ENCODE data around the gene CLSTN2. TPM values are rescaled to one million over a fixed set of nuclear protein-coding genes. Genes with fewer than 3 reads are reported as not detected.

Gene CLSTN2
- total RNA-seq, 1 experiment from 2014 or later = not detected

DNA sequence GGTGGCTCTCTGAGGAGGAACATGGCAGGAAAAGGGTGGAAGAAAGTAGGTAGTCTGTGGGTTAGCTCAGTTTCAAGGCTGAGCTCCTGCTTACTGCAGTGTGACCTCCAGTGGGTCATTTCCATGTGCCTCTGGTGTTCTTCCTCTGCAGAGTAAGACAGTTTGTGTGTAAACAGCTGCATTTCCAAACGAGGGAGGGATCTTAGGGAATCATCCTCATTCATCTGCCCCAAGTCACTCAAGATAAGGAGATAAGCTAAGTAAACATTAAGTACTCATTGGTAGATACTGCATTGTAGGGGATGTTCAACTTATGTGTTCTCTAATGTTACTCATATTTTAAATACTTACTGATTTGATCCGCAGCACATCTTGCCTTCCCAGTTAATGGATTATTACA is 83.6 kb downstream of the CLSTN2 start:
- Histone ChIP-seq H3K27ac (ENCODE audit: low read length) (no peak overlapping the region), H3K4me2 (ENCODE audit: low read length) (no peak overlapping the region), H3K9me3 (ENCODE audit: low read length) (no peaks in the 10 kb centered on the region), H3K4me3 (ENCODE audit: low read length) (no peak overlapping the region), H4K20me1 (ENCODE audit: low read length) (no peaks in the 10 kb centered on the region), H3K4me1 (ENCODE audit: insufficient read depth, low read length) (no peaks in the 10 kb centered on the region), H3K79me2 (ENCODE audit: low read length) (no peaks in the 10 kb centered on the region), H3K36me3 (ENCODE audit: low read depth, low read length) (no peaks in the 10 kb centered on the region), H3K27me3 (ENCODE audit: low read length) (no peaks in the 10 kb centered on the region), H3K9ac (ENCODE audit: low read length) (no peak overlapping the region), H2AFZ (ENCODE audit: low read length) (no peak overlapping the region), H3K9me2 (replicated peaks; ENCODE audit: low read length) (no peaks in the 10 kb centered on the region), H3F3A (ENCODE audit: low read length, unreplicated experiment) (no peaks in the 10 kb centered on the region)
- intact Hi-C loops (cut with micrococcal nuclease) = no loop called here
- ChIA-PET POLR2A (ENCODE audit: unreplicated experiment) (no interaction called here), CTCF (no interaction called here)
- DNase-seq (no peak), ATAC-seq (no peak)
- BruUV-seq (replicated peaks) = no TSS peak
- no peak for TF ChIP-seq EZH2 (IDR thresholded peaks at IDR 0.05; ENCODE audit: low read length, unreplicated experiment)
- TF ChIP-seq, protein P1, sequence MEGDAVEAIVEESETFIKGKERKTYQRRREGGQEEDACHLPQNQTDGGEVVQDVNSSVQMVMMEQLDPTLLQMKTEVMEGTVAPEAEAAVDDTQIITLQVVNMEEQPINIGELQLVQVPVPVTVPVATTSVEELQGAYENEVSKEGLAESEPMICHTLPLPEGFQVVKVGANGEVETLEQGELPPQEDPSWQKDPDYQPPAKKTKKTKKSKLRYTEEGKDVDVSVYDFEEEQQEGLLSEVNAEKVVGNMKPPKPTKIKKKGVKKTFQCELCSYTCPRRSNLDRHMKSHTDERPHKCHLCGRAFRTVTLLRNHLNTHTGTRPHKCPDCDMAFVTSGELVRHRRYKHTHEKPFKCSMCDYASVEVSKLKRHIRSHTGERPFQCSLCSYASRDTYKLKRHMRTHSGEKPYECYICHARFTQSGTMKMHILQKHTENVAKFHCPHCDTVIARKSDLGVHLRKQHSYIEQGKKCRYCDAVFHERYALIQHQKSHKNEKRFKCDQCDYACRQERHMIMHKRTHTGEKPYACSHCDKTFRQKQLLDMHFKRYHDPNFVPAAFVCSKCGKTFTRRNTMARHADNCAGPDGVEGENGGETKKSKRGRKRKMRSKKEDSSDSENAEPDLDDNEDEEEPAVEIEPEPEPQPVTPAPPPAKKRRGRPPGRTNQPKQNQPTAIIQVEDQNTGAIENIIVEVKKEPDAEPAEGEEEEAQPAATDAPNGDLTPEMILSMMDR (conservative IDR thresholded peaks at IDR 0.05; ENCODE audit: low read depth, low read length) = no peak
- no peak for TF ChIP-seq EZH2phosphoT487 (IDR thresholded peaks at IDR 0.05; ENCODE audit: borderline replicate concordance, low read length)

DNA sequence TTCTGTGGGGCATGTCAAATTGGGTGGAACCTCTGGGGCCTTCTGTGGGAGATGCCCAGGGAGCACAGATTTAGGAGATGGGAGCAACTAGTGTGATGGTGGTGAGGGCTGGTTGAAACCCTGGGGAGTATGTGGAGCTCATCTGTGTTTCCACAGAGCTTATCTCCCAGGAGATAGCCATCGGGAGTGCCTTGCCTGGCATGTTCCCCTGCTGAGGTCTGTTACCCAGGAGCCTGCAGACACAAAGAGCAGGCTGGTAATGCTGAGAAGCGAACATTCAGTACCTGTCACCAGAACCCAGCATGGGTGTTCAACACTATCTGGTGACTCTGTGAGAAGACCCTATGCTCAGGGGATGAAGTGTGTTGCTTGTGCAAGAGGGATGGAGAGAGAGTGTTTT is 85.0 kb downstream of the CLSTN2 start:
- no peaks in the 10 kb centered on the region for H3K27me3 ChIP-seq (ENCODE audit: low read length)
- H3K36me3 ChIP-seq (ENCODE audit: low read depth, low read length) = no peaks in the 10 kb centered on the region
- no peak overlapping the region for H3K27ac ChIP-seq (ENCODE audit: low read length)
- no peak overlapping the region for H3K4me3 ChIP-seq (ENCODE audit: low read length)
- ATAC-seq (no peak), DNase-seq (no peak)
- intact Hi-C loops (cut with micrococcal nuclease) = no loop called here
- no peaks in the 10 kb centered on the region for H3F3A ChIP-seq (ENCODE audit: low read length, unreplicated experiment)
- no peak overlapping the region for H2AFZ ChIP-seq (ENCODE audit: low read length)
- H3K4me2 ChIP-seq (ENCODE audit: low read length) = no peak overlapping the region
- ChIA-PET CTCF (no interaction called here), POLR2A (ENCODE audit: unreplicated experiment) (no interaction called here)
- no peaks in the 10 kb centered on the region for H3K4me1 ChIP-seq (ENCODE audit: insufficient read depth, low read length)
- no peaks in the 10 kb centered on the region for H4K20me1 ChIP-seq (ENCODE audit: low read length)
- no peaks in the 10 kb centered on the region for H3K9me3 ChIP-seq (ENCODE audit: low read length)
- BruUV-seq (replicated peaks) = no TSS peak
- no peak overlapping the region for H3K9ac ChIP-seq (ENCODE audit: low read length)
- no peaks in the 10 kb centered on the region for H3K9me2 ChIP-seq (replicated peaks; ENCODE audit: low read length)
- no peaks in the 10 kb centered on the region for H3K79me2 ChIP-seq (ENCODE audit: low read length)
- no peak for TF ChIP-seq EZH2phosphoT487 (IDR thresholded peaks at IDR 0.05; ENCODE audit: borderline replicate concordance, low read length)
- TF ChIP-seq, protein P1 (conservative IDR thresholded peaks at IDR 0.05; ENCODE audit: low read depth, low read length) = no peak
- TF ChIP-seq EZH2 (IDR thresholded peaks at IDR 0.05; ENCODE audit: low read length, unreplicated experiment) = no peak

DNA sequence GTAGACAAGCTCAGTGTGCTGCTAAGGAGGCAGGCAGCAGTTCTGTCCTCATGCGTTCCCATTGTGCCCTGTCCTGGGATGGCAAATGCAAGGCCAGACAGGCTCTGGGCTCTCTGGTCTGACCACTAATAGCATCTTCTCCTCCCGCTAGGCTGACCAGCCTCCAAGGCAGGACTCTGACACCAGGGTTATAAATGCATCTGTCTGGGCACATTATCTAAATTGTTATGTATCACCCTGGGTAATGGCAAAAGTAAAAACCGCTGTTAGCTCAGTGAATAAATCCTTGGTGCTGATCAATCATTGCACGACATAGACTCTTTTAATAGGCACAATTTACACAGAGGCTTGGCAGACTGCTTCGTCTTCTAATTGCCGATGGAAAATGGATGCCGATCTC is 85.6 kb downstream of the CLSTN2 start:
- Histone ChIP-seq H3K27ac (ENCODE audit: low read length) (no peak overlapping the region), H3F3A (ENCODE audit: low read length, unreplicated experiment) (no peaks in the 10 kb centered on the region), H3K9ac (ENCODE audit: low read length) (no peak overlapping the region), H2AFZ (ENCODE audit: low read length) (no peak overlapping the region), H3K4me1 (ENCODE audit: insufficient read depth, low read length) (no peaks in the 10 kb centered on the region), H4K20me1 (ENCODE audit: low read length) (no peaks in the 10 kb centered on the region), H3K79me2 (ENCODE audit: low read length) (no peaks in the 10 kb centered on the region), H3K9me2 (replicated peaks; ENCODE audit: low read length) (no peaks in the 10 kb centered on the region), H3K4me3 (ENCODE audit: low read length) (no peak overlapping the region), H3K4me2 (ENCODE audit: low read length) (no peak overlapping the region), H3K36me3 (ENCODE audit: low read depth, low read length) (no peaks in the 10 kb centered on the region), H3K9me3 (ENCODE audit: low read length) (no peaks in the 10 kb centered on the region), H3K27me3 (ENCODE audit: low read length) (no peaks in the 10 kb centered on the region)
- POLR2A ChIA-PET (ENCODE audit: unreplicated experiment) = no interaction called here
- ATAC-seq (no peak), DNase-seq (no peak)
- intact Hi-C loops (cut with micrococcal nuclease) = no loop called here
- TF ChIP-seq EZH2 (IDR thresholded peaks at IDR 0.05; ENCODE audit: low read length, unreplicated experiment) (no peak), EZH2phosphoT487 (IDR thresholded peaks at IDR 0.05; ENCODE audit: borderline replicate concordance, low read length) (no peak)
- TF ChIP-seq, protein P1 (conservative IDR thresholded peaks at IDR 0.05; ENCODE audit: low read depth, low read length) = no peak
- no TSS peak for BruUV-seq (replicated peaks)
- CTCF ChIA-PET = no interaction called here

Data from PC-3 (cell line).